Measurements from ENCODE around the gene ITLN1. TPM values are rescaled to one million over a fixed set of nuclear protein-coding genes. Genes with fewer than 3 reads are reported as not detected.

ITLN1 gene
- total RNA-seq, 2 donors from 2014 or later: 5.9 to 8.6 TPM

DNA sequence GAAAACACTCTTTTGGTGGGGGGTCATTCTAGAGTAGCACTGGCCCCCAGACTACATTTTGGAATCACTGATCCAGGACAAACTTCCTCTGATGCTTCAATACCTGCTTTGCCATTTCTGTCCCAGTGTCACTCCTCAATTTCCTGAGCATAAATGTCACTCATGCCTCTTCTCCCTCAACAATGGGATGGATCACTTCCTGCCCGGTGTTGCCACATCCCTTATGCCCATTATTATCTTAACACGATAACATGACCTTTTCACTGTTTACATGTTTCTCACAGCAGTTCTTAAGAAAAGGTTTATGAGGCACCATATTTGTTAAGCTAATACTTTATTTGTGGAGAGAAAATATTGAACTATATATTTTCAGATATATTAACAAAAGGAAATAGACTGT, 3.9 kb upstream of the ITLN1 start:
- TF ChIP-seq CTCF (IDR thresholded peaks at IDR 0.05): no peak
- no peak for TF ChIP-seq POLR2A (IDR thresholded peaks at IDR 0.05)
- ATAC-seq (no peak), DNase-seq (no peak)
- Histone ChIP-seq H3K36me3 (replicated peaks in 1 of 2; ENCODE audit: insufficient read depth in 1 of 2, low read depth in 2 of 2) (no peaks in the 10 kb centered on the region), H3K4me3 (no peak overlapping the region), H3K27ac (no peak overlapping the region), H3K9me3 (peaks cover 0 to 3% (median 0%) of the 10 kb centered on the region in 3 donors), H3K27me3 (no peaks in the 10 kb centered on the region), H3K4me1 (no peaks in the 10 kb centered on the region)
- 21 to 25% methylated on average over 2 of the region's 2 CpGs for WGBS, 2 donors
- intact Hi-C loops (cut with DNase I): no loop called here

DNA sequence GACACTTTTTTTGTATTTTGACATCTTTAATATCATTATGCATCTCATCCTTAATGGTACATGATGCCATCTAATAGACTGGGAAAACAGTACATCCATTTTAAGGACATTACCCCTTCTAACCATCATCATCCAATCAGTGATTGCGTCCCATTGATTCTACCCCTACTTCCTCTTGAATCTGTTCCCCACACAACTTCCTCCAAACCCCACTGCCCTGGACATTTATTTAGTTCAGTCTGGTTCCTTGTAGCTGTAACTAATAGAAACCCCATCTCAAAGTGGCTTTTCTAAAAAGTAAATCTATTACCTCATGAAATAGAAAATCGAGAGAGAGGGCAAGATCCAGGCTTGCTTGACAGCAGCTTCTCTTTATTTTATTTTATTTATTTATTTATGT, 2.1 kb upstream of the ITLN1 start:
- Histone ChIP-seq H3K9me3 (no peaks in the 10 kb centered on the region), H3K4me3 (no peak overlapping the region), H3K4me1 (no peaks in the 10 kb centered on the region), H3K27ac (no peak overlapping the region), H3K36me3 (replicated peaks in 1 of 2; ENCODE audit: insufficient read depth in 1 of 2, low read depth in 2 of 2) (no peaks in the 10 kb centered on the region), H3K27me3 (no peaks in the 10 kb centered on the region)
- TF ChIP-seq CTCF (IDR thresholded peaks at IDR 0.05): no peak
- no peak for TF ChIP-seq POLR2A (IDR thresholded peaks at IDR 0.05)
- 78 to 90% methylated on average over 2 of the region's 2 CpGs for WGBS, 2 donors
- intact Hi-C loops (cut with DNase I): no loop called here
- DNase-seq (no peak), ATAC-seq (no peak)

GRCh38 chr1:160884579-160884978, 401 bp downstream of the ITLN1 start:
- H3K4me1 ChIP-seq: no peaks in the 10 kb centered on the region
- H3K36me3 ChIP-seq (replicated peaks in 1 of 2; ENCODE audit: insufficient read depth in 1 of 2, low read depth in 2 of 2): no peaks in the 10 kb centered on the region
- ATAC-seq (no peak), DNase-seq (peak in 2 of 4 donors; percentile 37 to 44)
- no peaks in the 10 kb centered on the region for H3K27me3 ChIP-seq
- H3K9me3 ChIP-seq: no peaks in the 10 kb centered on the region
- TF ChIP-seq POLR2A (IDR thresholded peaks at IDR 0.05): no peak
- TF ChIP-seq CTCF (IDR thresholded peaks at IDR 0.05): peak in 6 of 7 experiments; percentile 6 to 68 (median 23)
- 54 to 74% methylated on average over 3 to 6 of the region's 6 CpGs for WGBS, 2 donors
- no peak overlapping the region for H3K4me3 ChIP-seq
- intact Hi-C loops (cut with DNase I): no loop called here
- no peak overlapping the region for H3K27ac ChIP-seq

- no peak overlapping the region for H3K4me3 ChIP-seq
- H3K27ac ChIP-seq: no peak overlapping the region
- TF ChIP-seq CTCF (IDR thresholded peaks at IDR 0.05) (no peak), POLR2A (IDR thresholded peaks at IDR 0.05) (no peak)
- intact Hi-C loops (cut with DNase I): no loop called here
- 85 to 86% methylated on average over 13 of the region's 13 CpGs for WGBS, 2 donors
- no peaks in the 10 kb centered on the region for H3K36me3 ChIP-seq (replicated peaks in 1 of 2; ENCODE audit: insufficient read depth in 1 of 2, low read depth in 2 of 2)
- no peaks in the 10 kb centered on the region for H3K4me1 ChIP-seq
- H3K27me3 ChIP-seq: no peaks in the 10 kb centered on the region
- no peaks in the 10 kb centered on the region for H3K9me3 ChIP-seq
- DNase-seq (no peak), ATAC-seq (no peak)
Observed at GRCh38 chr1:160883581-160884513, 1.1 kb downstream of the ITLN1 start.
